H9 (cell line): ENCODE measurements around the gene MAP2K7. TPM values are rescaled to one million over a fixed set of nuclear protein-coding genes. Genes with fewer than 3 reads are reported as not detected.

Experiments
- DNase-seq: peaks from one replicate; pipeline ENCODE4 v3.0.0-alpha.2; 2017
- H2AFZ ChIP-seq: one replicate; pipeline ENCODE4 v1.6.1; 2013; ENCODE audit warnings: mild to moderate bottlenecking, low read length, control low read depth, moderate library complexity
- H2AK5ac ChIP-seq: 2 replicates; pipeline ENCODE4 v1.6.1; 2013; ENCODE audit warnings: low read length, control low read depth, mixed read lengths; ENCODE audit not compliant: insufficient read length
- H2BK120ac ChIP-seq: one replicate; pipeline ENCODE4 v1.6.1; 2013; ENCODE audit warnings: low read depth, mild to moderate bottlenecking, low read length, control low read depth, inconsistent platforms; ENCODE audit not compliant: poor library complexity, severe bottlenecking
- H2BK12ac ChIP-seq: 2 replicates; pipeline ENCODE4 v1.6.1; 2013; ENCODE audit warnings: low read length, control low read depth, mixed read lengths, low read depth; ENCODE audit not compliant: insufficient read length
- H2BK15ac ChIP-seq: 2 replicates; pipeline ENCODE4 v1.6.1; 2013; ENCODE audit warnings: low read depth, low read length, control low read depth
- H2BK20ac ChIP-seq: one replicate; pipeline ENCODE4 v1.6.1; 2013; ENCODE audit warnings: low read depth, mild to moderate bottlenecking, low read length, control low read depth, inconsistent platforms; ENCODE audit not compliant: poor library complexity, severe bottlenecking
- H2BK5ac ChIP-seq: 2 replicates; pipeline ENCODE4 v1.6.1; 2013; ENCODE audit warnings: low read length, control low read depth, mixed read lengths; ENCODE audit not compliant: insufficient read length
- H3K14ac ChIP-seq: 2 replicates; pipeline ENCODE4 v1.6.1; 2013; ENCODE audit warnings: low read length, control low read depth; ENCODE audit not compliant: insufficient read depth
- H3K18ac ChIP-seq: 2 replicates; pipeline ENCODE4 v1.6.1; 2013; ENCODE audit warnings: low read depth, mild to moderate bottlenecking, mixed read lengths, low read length, control low read depth; ENCODE audit not compliant: insufficient read length
- H3K23ac ChIP-seq: 2 replicates; pipeline ENCODE4 v1.6.1; 2013; ENCODE audit warnings: low read length, control low read depth, mixed read lengths, low read depth; ENCODE audit not compliant: insufficient read length
- H3K23me2 ChIP-seq: 2 replicates; pipeline ENCODE4 v1.6.1; 2013; ENCODE audit warnings: low read depth, mild to moderate bottlenecking, mixed read lengths, low read length, control low read depth; ENCODE audit not compliant: insufficient read length, poor library complexity, severe bottlenecking
- H3K27ac ChIP-seq: 2 replicates; pipeline ENCODE4 v1.5.1; 2013; ENCODE audit warnings: low read length, control low read depth, mixed read lengths, low read depth; ENCODE audit not compliant: insufficient read length
- H3K27me3 ChIP-seq: 2 replicates; pipeline ENCODE4 v1.6.1; 2013; ENCODE audit warnings: low read length, control low read depth, inconsistent platforms; ENCODE audit not compliant: insufficient read depth
- H3K4ac ChIP-seq: 2 replicates; pipeline ENCODE4 v1.6.1; 2013; ENCODE audit warnings: low read depth, mild to moderate bottlenecking, control low read depth, inconsistent platforms, low read length, moderate library complexity
- H3K4me1 ChIP-seq: 2 replicates; pipeline ENCODE4 v1.6.1; 2013; ENCODE audit warnings: low read length, control low read depth, inconsistent platforms; ENCODE audit not compliant: insufficient read depth
- H3K4me2 ChIP-seq: 2 replicates; pipeline ENCODE4 v1.6.1; 2013; ENCODE audit warnings: low read length, control low read depth, mixed read lengths; ENCODE audit not compliant: insufficient read length, insufficient read depth
- H3K56ac ChIP-seq: 2 replicates; pipeline ENCODE4 v1.6.1; 2013; ENCODE audit warnings: low read depth, mild to moderate bottlenecking, mixed read lengths, low read length, control low read depth; ENCODE audit not compliant: insufficient read length
- H3K79me1 ChIP-seq: 2 replicates; pipeline ENCODE4 v1.6.1; 2013; ENCODE audit warnings: low read depth, mild to moderate bottlenecking, moderate library complexity, low read length, control low read depth, inconsistent platforms; ENCODE audit not compliant: insufficient read depth, poor library complexity, severe bottlenecking
- H3K79me2 ChIP-seq: 2 replicates; pipeline ENCODE4 v1.6.1; 2013; ENCODE audit warnings: low read length, control low read depth, inconsistent platforms; ENCODE audit not compliant: insufficient read depth
- H3K9ac ChIP-seq: 2 replicates; pipeline ENCODE4 v1.6.1; 2013; ENCODE audit warnings: low read length, control low read depth, mixed read lengths; ENCODE audit not compliant: insufficient read length; ENCODE audit errors: extremely low read depth
- H3K9me3 ChIP-seq: one replicate; pipeline ENCODE4 v1.6.1; 2013; ENCODE audit warnings: low read depth, low read length, inconsistent platforms; ENCODE audit not compliant: control insufficient read depth
- H3T11ph ChIP-seq: one replicate; pipeline ENCODE4 v1.6.1; 2013; ENCODE audit warnings: mild to moderate bottlenecking, low read length, control low read depth, inconsistent platforms
- H4K20me1 ChIP-seq: one replicate; pipeline ENCODE4 v1.6.1; 2013; ENCODE audit not compliant: control insufficient read depth, insufficient read length, insufficient read depth
- H4K5ac ChIP-seq: 2 replicates; pipeline ENCODE4 v1.6.1; 2013; ENCODE audit warnings: low read depth, mild to moderate bottlenecking, mixed read lengths, low read length, control low read depth; ENCODE audit not compliant: insufficient read length
- H4K8ac ChIP-seq: replicated peaks from 2 replicates; pipeline ENCODE4 v1.6.1; 2013; ENCODE audit warnings: low read length, control low read depth, mixed read lengths, low read depth; ENCODE audit not compliant: insufficient read length
- H4K91ac ChIP-seq: 2 replicates; pipeline ENCODE4 v1.6.1; 2013; ENCODE audit warnings: low read depth, mild to moderate bottlenecking, moderate library complexity, mixed read lengths, low read length, control low read depth; ENCODE audit not compliant: insufficient read length
- H3K27ac Mint-ChIP-seq, 3 experiments: 2 replicates in 2 of 3; 3 replicates in 1 of 3; pipeline ENCODE4 v1.8.0; 2020 to 2021; ENCODE audit warnings: mixed read lengths in 3 of 3, mild to moderate bottlenecking in 1 of 3, moderate library complexity in 1 of 3
- H3K27me3 Mint-ChIP-seq: 2 replicates; pipeline ENCODE4 v1.8.0; 2021; ENCODE audit warnings: low read depth, mild to moderate bottlenecking, moderate library complexity, mixed read lengths
- H3K36me3 Mint-ChIP-seq, 3 experiments: 2 replicates in 2 of 3; 3 replicates in 1 of 3; pipeline ENCODE4 v1.8.0; 2020 to 2021; ENCODE audit warnings: low read depth in 3 of 3, mixed read lengths in 3 of 3; ENCODE audit not compliant: insufficient read depth in 1 of 3
- H3K4me1 Mint-ChIP-seq, 2 experiments: 2 replicates each; pipeline ENCODE4 v1.8.0; 2020; ENCODE audit warnings: mixed read lengths in 2 of 2
- H3K4me3 Mint-ChIP-seq, 2 experiments: 2 replicates in 1 of 2; 3 replicates in 1 of 2; pipeline ENCODE4 v1.8.0; 2020 to 2021; ENCODE audit warnings: mild to moderate bottlenecking in 2 of 2, mixed read lengths in 2 of 2, moderate library complexity in 1 of 2
- H3K9me3 Mint-ChIP-seq, 2 experiments: 2 replicates in 1 of 2; 3 replicates in 1 of 2; pipeline ENCODE4 v1.8.0; 2020; ENCODE audit warnings: mild to moderate bottlenecking in 2 of 2, mixed read lengths in 2 of 2, moderate library complexity in 1 of 2
- CTCF ChIP-seq: fragments of 200-600 bp; sonication (generic); conservative IDR thresholded peaks from 3 replicates; pipeline ENCODE4 v1.8.0; 2021; ENCODE audit warnings: antibody characterized with exemption, mild to moderate bottlenecking
- WGBS: extraction: QIAGEN DNeasy Blood & Tissue Kit; methylation state at CpG from one replicate; pipeline ENCODE4 v1.1.7; 2013; ENCODE audit warnings: missing lambda C conversion rate, low lambda C conversion rate, mixed read lengths; ENCODE audit not compliant: insufficient read length; ENCODE audit errors: extremely low coverage; 5-methylcytosine and 5-hydroxymethylcytosine counted together
- total RNA-seq: library from RNA; stranded (reverse); gene quantifications from 2 replicates; pipeline ENCODE4 v1.2.1, GENCODE V29; 2021

Gene MAP2K7
- total RNA-seq, 1 experiment from 2014 or later, result 48.1 TPM

- Histone ChIP-seq H3K14ac (no peak overlapping the region), H3K23ac (no peak overlapping the region), H3K4me2 (peak overlapping the region; percentile 24), H4K5ac (no peak overlapping the region), H3K9ac (no peak overlapping the region), H3K18ac (no peak overlapping the region), H3K56ac (no peak overlapping the region), H2AFZ (no peak overlapping the region), H3K9me3 (no peaks in the 10 kb centered on the region), H4K91ac (no peak overlapping the region), H3K79me2 (no peaks in the 10 kb centered on the region), H4K8ac (no peak overlapping the region), H3K4ac (no peak overlapping the region), H3K27ac (no peak overlapping the region), H2BK5ac (no peak overlapping the region), H3K23me2 (peaks cover 22% of the 10 kb centered on the region), H4K20me1 (peaks cover 4% of the 10 kb centered on the region), H3T11ph (no peak overlapping the region), H3K79me1 (no peaks in the 10 kb centered on the region), H2BK12ac (no peak overlapping the region), H2AK5ac (no peak overlapping the region), H2BK120ac (no peak overlapping the region), H2BK20ac (no peak overlapping the region), H3K4me1 (no peaks in the 10 kb centered on the region; the same call in 1 of the 2 replicates), H3K27me3 (peaks cover 1% of the 10 kb centered on the region; the same call in 1 of the 2 replicates), H2BK15ac (no peak overlapping the region)
- DNase-seq, result peak; percentile 98
- peaks cover 0 to 6% (median 5%) of the 10 kb centered on the region in 3 experiments; a peak in 4 of 7 replicates for H3K36me3 Mint-ChIP-seq
- no CpG with 5 or more reads among the region's 11 CpGs for WGBS
- H3K27ac Mint-ChIP-seq, result peak overlapping the region; percentile 83 to 99 (median 98)
- no peaks in the 10 kb centered on the region for H3K9me3 Mint-ChIP-seq
- TF ChIP-seq CTCF, result no peak
- peaks cover 29% of the 10 kb centered on the region for H3K27me3 Mint-ChIP-seq
- H3K4me3 Mint-ChIP-seq, result peak overlapping the region in 1 of 2 experiments; percentile 75; a peak in 3 of 5 replicates
- peaks cover 17 to 38% of the 10 kb centered on the region in 2 experiments for H3K4me1 Mint-ChIP-seq
Measured at GRCh38 chr19:7870571-7871436, 32.9 kb upstream of the MAP2K7 start.
